ENCODE data around the gene B3GALT6. TPM values are rescaled to one million over a fixed set of nuclear protein-coding genes. Genes with fewer than 3 reads are reported as not detected.

Gene B3GALT6
- total RNA-seq, 1 donor from 2014 or later, result 15.8 TPM

DNA sequence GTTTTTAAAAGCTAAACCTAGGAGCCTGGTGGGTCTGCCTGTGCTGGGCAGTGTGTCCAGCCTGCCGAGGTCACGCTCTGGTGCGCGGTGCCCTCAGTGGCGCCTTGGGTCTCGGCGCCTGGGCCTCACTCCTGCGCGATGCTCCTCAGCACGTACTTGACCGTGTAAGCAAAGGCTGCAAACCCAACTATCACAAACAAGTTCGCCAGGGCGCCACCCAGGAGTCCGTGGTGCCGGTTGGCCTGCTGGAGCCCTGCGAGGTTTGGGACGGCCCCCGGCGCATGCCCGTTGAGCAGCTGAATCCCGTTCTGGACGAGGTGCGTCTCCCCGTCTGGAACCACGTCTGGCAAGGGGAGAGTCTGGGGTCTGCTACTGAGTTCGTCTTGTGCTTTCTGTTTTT, 23.0 kb downstream of the B3GALT6 start:
- no peak overlapping the region for H3K4me3 Mint-ChIP-seq
- Histone ChIP-seq H3K9ac (no peak overlapping the region), H4K20me1 (ENCODE audit: low read depth) (peaks cover 24% of the 10 kb centered on the region), H3F3A (ENCODE audit: low read depth) (peaks cover 8% of the 10 kb centered on the region), H3K79me2 (ENCODE audit: low read depth) (no peaks in the 10 kb centered on the region), H3K4me1 (no peaks in the 10 kb centered on the region), H3K4me2 (no peak overlapping the region), H2AFZ (replicated peaks) (no peak overlapping the region), H3K4me3 (no peak overlapping the region), H3K27me3 (no peaks in the 10 kb centered on the region), H3K27ac (no peak overlapping the region), H3K9me3 (ENCODE audit: low read depth) (no peaks in the 10 kb centered on the region), H3K36me3 (no peaks in the 10 kb centered on the region)
- H3K4me1 Mint-ChIP-seq, result no peaks in the 10 kb centered on the region
- DNase-seq (ENCODE audit: low spot score), result no peak
- peaks cover 2% of the 10 kb centered on the region for H3K27me3 Mint-ChIP-seq (ENCODE audit: insufficient read depth, low read depth)
- TF ChIP-seq EZH2phosphoT487 (IDR thresholded peaks at IDR 0.05) (no peak), EZH2 (IDR thresholded peaks at IDR 0.05) (no peak)
- TF ChIP-seq, protein P1, sequence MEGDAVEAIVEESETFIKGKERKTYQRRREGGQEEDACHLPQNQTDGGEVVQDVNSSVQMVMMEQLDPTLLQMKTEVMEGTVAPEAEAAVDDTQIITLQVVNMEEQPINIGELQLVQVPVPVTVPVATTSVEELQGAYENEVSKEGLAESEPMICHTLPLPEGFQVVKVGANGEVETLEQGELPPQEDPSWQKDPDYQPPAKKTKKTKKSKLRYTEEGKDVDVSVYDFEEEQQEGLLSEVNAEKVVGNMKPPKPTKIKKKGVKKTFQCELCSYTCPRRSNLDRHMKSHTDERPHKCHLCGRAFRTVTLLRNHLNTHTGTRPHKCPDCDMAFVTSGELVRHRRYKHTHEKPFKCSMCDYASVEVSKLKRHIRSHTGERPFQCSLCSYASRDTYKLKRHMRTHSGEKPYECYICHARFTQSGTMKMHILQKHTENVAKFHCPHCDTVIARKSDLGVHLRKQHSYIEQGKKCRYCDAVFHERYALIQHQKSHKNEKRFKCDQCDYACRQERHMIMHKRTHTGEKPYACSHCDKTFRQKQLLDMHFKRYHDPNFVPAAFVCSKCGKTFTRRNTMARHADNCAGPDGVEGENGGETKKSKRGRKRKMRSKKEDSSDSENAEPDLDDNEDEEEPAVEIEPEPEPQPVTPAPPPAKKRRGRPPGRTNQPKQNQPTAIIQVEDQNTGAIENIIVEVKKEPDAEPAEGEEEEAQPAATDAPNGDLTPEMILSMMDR (IDR thresholded peaks at IDR 0.05), result no peak
- H3K36me3 Mint-ChIP-seq, result peaks cover 21% of the 10 kb centered on the region
- no peak overlapping the region for H3K27ac Mint-ChIP-seq
- H3K9me3 Mint-ChIP-seq, result no peaks in the 10 kb centered on the region

DNA sequence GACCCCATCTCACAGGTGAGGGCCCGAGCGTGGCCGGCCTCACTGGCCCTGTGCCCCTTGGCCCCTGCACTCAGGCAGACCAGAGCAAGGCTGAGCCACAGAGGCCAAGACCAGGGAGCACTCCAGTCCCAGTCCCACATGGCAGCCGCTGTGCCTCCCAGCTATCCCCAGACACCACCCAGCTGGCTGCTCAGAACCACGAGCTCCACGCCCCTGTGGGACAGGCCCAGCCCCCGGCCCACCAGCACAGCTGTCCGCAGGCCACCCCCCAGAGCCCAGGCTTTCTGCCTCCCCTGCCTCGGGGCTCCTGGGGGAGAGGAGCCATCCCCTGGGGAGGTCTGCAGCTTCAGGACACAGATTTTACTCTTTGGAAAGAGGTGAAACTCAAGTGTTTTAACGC, 23.6 kb downstream of the B3GALT6 start:
- Mint-ChIP-seq H3K4me1 (no peaks in the 10 kb centered on the region), H3K4me3 (no peak overlapping the region), H3K9me3 (no peaks in the 10 kb centered on the region), H3K27ac (no peak overlapping the region), H3K36me3 (peaks cover 23% of the 10 kb centered on the region), H3K27me3 (ENCODE audit: insufficient read depth, low read depth) (peaks cover 2% of the 10 kb centered on the region)
- Histone ChIP-seq H3K27me3 (no peaks in the 10 kb centered on the region), H3K9ac (no peak overlapping the region), H3K36me3 (no peaks in the 10 kb centered on the region), H3K4me2 (no peak overlapping the region), H3K79me2 (ENCODE audit: low read depth) (no peaks in the 10 kb centered on the region), H4K20me1 (ENCODE audit: low read depth) (peaks cover 27% of the 10 kb centered on the region), H2AFZ (replicated peaks) (no peak overlapping the region), H3K4me1 (no peaks in the 10 kb centered on the region), H3K27ac (no peak overlapping the region), H3F3A (ENCODE audit: low read depth) (peaks cover 4% of the 10 kb centered on the region), H3K4me3 (no peak overlapping the region), H3K9me3 (ENCODE audit: low read depth) (no peaks in the 10 kb centered on the region)
- TF ChIP-seq EZH2phosphoT487 (IDR thresholded peaks at IDR 0.05) (no peak), EZH2 (IDR thresholded peaks at IDR 0.05) (no peak)
- TF ChIP-seq, protein P1 (IDR thresholded peaks at IDR 0.05), result no peak
- DNase-seq (ENCODE audit: low spot score), result no peak

DNA sequence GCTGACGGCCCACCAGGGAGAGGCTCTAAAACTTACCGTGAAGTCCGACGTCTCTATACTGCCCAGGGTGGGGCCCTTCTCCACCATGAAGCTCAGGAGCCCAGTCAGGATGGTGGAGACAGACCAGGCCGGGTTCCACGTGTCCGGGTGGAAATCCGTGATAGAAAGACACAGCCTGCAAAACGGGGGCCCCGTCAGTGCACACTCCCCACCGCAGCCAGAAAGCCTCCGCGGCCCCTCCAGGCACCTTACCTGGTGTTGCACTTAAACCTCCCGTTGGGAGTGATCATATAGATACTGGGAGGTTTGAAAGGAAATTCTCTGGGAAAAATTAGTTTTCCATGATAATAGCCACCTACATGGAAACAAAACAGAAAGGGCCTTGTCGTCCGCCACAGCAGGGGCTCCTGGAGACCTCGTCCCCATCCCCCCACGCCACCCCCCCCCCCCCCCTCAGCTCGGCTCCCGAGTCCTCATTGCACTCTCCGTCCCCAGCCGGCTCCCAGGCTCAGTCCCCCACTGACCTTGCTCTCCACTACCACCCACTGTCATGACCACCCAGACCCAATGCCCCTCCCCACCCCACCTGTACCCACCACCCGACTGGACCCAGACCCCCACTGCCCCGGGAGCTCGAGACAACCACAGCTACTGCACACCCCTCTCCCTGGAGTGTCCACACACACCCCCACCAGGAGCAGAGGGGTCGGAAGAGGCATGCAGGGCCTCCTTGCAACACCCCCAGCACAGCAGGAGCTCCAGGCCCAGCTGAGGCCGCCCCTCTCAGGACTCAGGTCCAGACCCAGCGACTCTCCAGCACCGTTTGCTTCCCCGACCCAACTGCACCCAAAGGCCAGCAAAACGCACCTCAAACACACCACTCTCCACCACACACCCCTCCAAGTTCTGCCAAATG, 25.2 kb downstream of the B3GALT6 start:
- DNase-seq (ENCODE audit: low spot score), result no peak
- Histone ChIP-seq H3K9ac (no peak overlapping the region), H3K36me3 (no peaks in the 10 kb centered on the region), H3K4me1 (no peaks in the 10 kb centered on the region), H2AFZ (replicated peaks) (no peak overlapping the region), H3K4me2 (no peak overlapping the region), H3K9me3 (ENCODE audit: low read depth) (no peaks in the 10 kb centered on the region), H3K27ac (no peak overlapping the region), H3K4me3 (no peak overlapping the region), H3F3A (ENCODE audit: low read depth) (no peaks in the 10 kb centered on the region), H3K27me3 (no peaks in the 10 kb centered on the region), H4K20me1 (ENCODE audit: low read depth) (peaks cover 37% of the 10 kb centered on the region), H3K79me2 (ENCODE audit: low read depth) (no peaks in the 10 kb centered on the region)
- H3K36me3 Mint-ChIP-seq, result peaks cover 28% of the 10 kb centered on the region
- H3K27me3 Mint-ChIP-seq (ENCODE audit: insufficient read depth, low read depth), result peaks cover 3% of the 10 kb centered on the region
- H3K4me3 Mint-ChIP-seq, result peak overlapping the region; percentile 41
- TF ChIP-seq EZH2phosphoT487 (IDR thresholded peaks at IDR 0.05) (no peak), EZH2 (IDR thresholded peaks at IDR 0.05) (no peak)
- TF ChIP-seq, protein P1 (IDR thresholded peaks at IDR 0.05), result no peak
- no peaks in the 10 kb centered on the region for H3K9me3 Mint-ChIP-seq
- H3K4me1 Mint-ChIP-seq, result peaks cover 3% of the 10 kb centered on the region
- peak overlapping the region; percentile 40 for H3K27ac Mint-ChIP-seq
